Measurements from ENCODE around the gene TMEM101.

- TF ChIP-seq POLR2AphosphoS5 (IDR thresholded peaks at IDR 0.05; ENCODE audit: low read depth, low read length) = no peak
- no peak for TF ChIP-seq POLR2A (IDR thresholded peaks at IDR 0.05; ENCODE audit: low read depth, low read length)
- TF ChIP-seq TAF1 (IDR thresholded peaks at IDR 0.05; ENCODE audit: borderline replicate concordance, low read depth, low read length) = no peak
These were observed 37.6 kb downstream of the TMEM101 start for GRCh38 chr17:43976963-43977837.

All from GM12892 (cell line).